H9 (cell line): Measurements from ENCODE around the gene ABI3. TPM values are rescaled to one million over a fixed set of nuclear protein-coding genes. Genes with fewer than 3 reads are reported as not detected.
"Not testable (repeated sequence)": the region's sequence is repeated elsewhere in the genome, so short reads cannot be mapped to it uniquely, and the experiment has no call there.

Experiments used
- DNase-seq: peaks from one replicate; pipeline ENCODE4 v3.0.0-alpha.2; 2017
- H2AFZ ChIP-seq: one replicate; pipeline ENCODE4 v1.6.1; 2013; ENCODE audit warnings: mild to moderate bottlenecking, low read length, control low read depth, moderate library complexity
- H2AK5ac ChIP-seq: 2 replicates; pipeline ENCODE4 v1.6.1; 2013; ENCODE audit warnings: low read length, control low read depth, mixed read lengths; ENCODE audit not compliant: insufficient read length
- H2BK120ac ChIP-seq: one replicate; pipeline ENCODE4 v1.6.1; 2013; ENCODE audit warnings: low read depth, mild to moderate bottlenecking, low read length, control low read depth, inconsistent platforms; ENCODE audit not compliant: poor library complexity, severe bottlenecking
- H2BK12ac ChIP-seq: 2 replicates; pipeline ENCODE4 v1.6.1; 2013; ENCODE audit warnings: low read length, control low read depth, mixed read lengths, low read depth; ENCODE audit not compliant: insufficient read length
- H2BK15ac ChIP-seq: 2 replicates; pipeline ENCODE4 v1.6.1; 2013; ENCODE audit warnings: low read depth, low read length, control low read depth
- H2BK20ac ChIP-seq: one replicate; pipeline ENCODE4 v1.6.1; 2013; ENCODE audit warnings: low read depth, mild to moderate bottlenecking, low read length, control low read depth, inconsistent platforms; ENCODE audit not compliant: poor library complexity, severe bottlenecking
- H2BK5ac ChIP-seq: 2 replicates; pipeline ENCODE4 v1.6.1; 2013; ENCODE audit warnings: low read length, control low read depth, mixed read lengths; ENCODE audit not compliant: insufficient read length
- H3K14ac ChIP-seq: 2 replicates; pipeline ENCODE4 v1.6.1; 2013; ENCODE audit warnings: low read length, control low read depth; ENCODE audit not compliant: insufficient read depth
- H3K18ac ChIP-seq: 2 replicates; pipeline ENCODE4 v1.6.1; 2013; ENCODE audit warnings: low read depth, mild to moderate bottlenecking, mixed read lengths, low read length, control low read depth; ENCODE audit not compliant: insufficient read length
- H3K23ac ChIP-seq: 2 replicates; pipeline ENCODE4 v1.6.1; 2013; ENCODE audit warnings: low read length, control low read depth, mixed read lengths, low read depth; ENCODE audit not compliant: insufficient read length
- H3K23me2 ChIP-seq: 2 replicates; pipeline ENCODE4 v1.6.1; 2013; ENCODE audit warnings: low read depth, mild to moderate bottlenecking, mixed read lengths, low read length, control low read depth; ENCODE audit not compliant: insufficient read length, poor library complexity, severe bottlenecking
- H3K27ac ChIP-seq: 2 replicates; pipeline ENCODE4 v1.5.1; 2013; ENCODE audit warnings: low read length, control low read depth, mixed read lengths, low read depth; ENCODE audit not compliant: insufficient read length
- H3K27me3 ChIP-seq: 2 replicates; pipeline ENCODE4 v1.6.1; 2013; ENCODE audit warnings: low read length, control low read depth, inconsistent platforms; ENCODE audit not compliant: insufficient read depth
- H3K4ac ChIP-seq: 2 replicates; pipeline ENCODE4 v1.6.1; 2013; ENCODE audit warnings: low read depth, mild to moderate bottlenecking, control low read depth, inconsistent platforms, low read length, moderate library complexity
- H3K4me1 ChIP-seq: 2 replicates; pipeline ENCODE4 v1.6.1; 2013; ENCODE audit warnings: low read length, control low read depth, inconsistent platforms; ENCODE audit not compliant: insufficient read depth
- H3K4me2 ChIP-seq: 2 replicates; pipeline ENCODE4 v1.6.1; 2013; ENCODE audit warnings: low read length, control low read depth, mixed read lengths; ENCODE audit not compliant: insufficient read length, insufficient read depth
- H3K56ac ChIP-seq: 2 replicates; pipeline ENCODE4 v1.6.1; 2013; ENCODE audit warnings: low read depth, mild to moderate bottlenecking, mixed read lengths, low read length, control low read depth; ENCODE audit not compliant: insufficient read length
- H3K79me1 ChIP-seq: 2 replicates; pipeline ENCODE4 v1.6.1; 2013; ENCODE audit warnings: low read depth, mild to moderate bottlenecking, moderate library complexity, low read length, control low read depth, inconsistent platforms; ENCODE audit not compliant: insufficient read depth, poor library complexity, severe bottlenecking
- H3K79me2 ChIP-seq: 2 replicates; pipeline ENCODE4 v1.6.1; 2013; ENCODE audit warnings: low read length, control low read depth, inconsistent platforms; ENCODE audit not compliant: insufficient read depth
- H3K9ac ChIP-seq: 2 replicates; pipeline ENCODE4 v1.6.1; 2013; ENCODE audit warnings: low read length, control low read depth, mixed read lengths; ENCODE audit not compliant: insufficient read length; ENCODE audit errors: extremely low read depth
- H3K9me3 ChIP-seq: one replicate; pipeline ENCODE4 v1.6.1; 2013; ENCODE audit warnings: low read depth, low read length, inconsistent platforms; ENCODE audit not compliant: control insufficient read depth
- H3T11ph ChIP-seq: one replicate; pipeline ENCODE4 v1.6.1; 2013; ENCODE audit warnings: mild to moderate bottlenecking, low read length, control low read depth, inconsistent platforms
- H4K20me1 ChIP-seq: one replicate; pipeline ENCODE4 v1.6.1; 2013; ENCODE audit not compliant: control insufficient read depth, insufficient read length, insufficient read depth
- H4K5ac ChIP-seq: 2 replicates; pipeline ENCODE4 v1.6.1; 2013; ENCODE audit warnings: low read depth, mild to moderate bottlenecking, mixed read lengths, low read length, control low read depth; ENCODE audit not compliant: insufficient read length
- H4K8ac ChIP-seq: replicated peaks from 2 replicates; pipeline ENCODE4 v1.6.1; 2013; ENCODE audit warnings: low read length, control low read depth, mixed read lengths, low read depth; ENCODE audit not compliant: insufficient read length
- H4K91ac ChIP-seq: 2 replicates; pipeline ENCODE4 v1.6.1; 2013; ENCODE audit warnings: low read depth, mild to moderate bottlenecking, moderate library complexity, mixed read lengths, low read length, control low read depth; ENCODE audit not compliant: insufficient read length
- H3K27ac Mint-ChIP-seq, 3 experiments: 2 replicates in 2 of 3; 3 replicates in 1 of 3; pipeline ENCODE4 v1.8.0; 2020 to 2021; ENCODE audit warnings: mixed read lengths in 3 of 3, mild to moderate bottlenecking in 1 of 3, moderate library complexity in 1 of 3
- H3K27me3 Mint-ChIP-seq: 2 replicates; pipeline ENCODE4 v1.8.0; 2021; ENCODE audit warnings: low read depth, mild to moderate bottlenecking, moderate library complexity, mixed read lengths
- H3K36me3 Mint-ChIP-seq, 3 experiments: 2 replicates in 2 of 3; 3 replicates in 1 of 3; pipeline ENCODE4 v1.8.0; 2020 to 2021; ENCODE audit warnings: low read depth in 3 of 3, mixed read lengths in 3 of 3; ENCODE audit not compliant: insufficient read depth in 1 of 3
- H3K4me1 Mint-ChIP-seq, 2 experiments: 2 replicates each; pipeline ENCODE4 v1.8.0; 2020; ENCODE audit warnings: mixed read lengths in 2 of 2
- H3K4me3 Mint-ChIP-seq, 2 experiments: 2 replicates in 1 of 2; 3 replicates in 1 of 2; pipeline ENCODE4 v1.8.0; 2020 to 2021; ENCODE audit warnings: mild to moderate bottlenecking in 2 of 2, mixed read lengths in 2 of 2, moderate library complexity in 1 of 2
- H3K9me3 Mint-ChIP-seq, 2 experiments: 2 replicates in 1 of 2; 3 replicates in 1 of 2; pipeline ENCODE4 v1.8.0; 2020; ENCODE audit warnings: mild to moderate bottlenecking in 2 of 2, mixed read lengths in 2 of 2, moderate library complexity in 1 of 2
- CTCF ChIP-seq: fragments of 200-600 bp; sonication (generic); conservative IDR thresholded peaks from 3 replicates; pipeline ENCODE4 v1.8.0; 2021; ENCODE audit warnings: antibody characterized with exemption, mild to moderate bottlenecking
- WGBS: extraction: QIAGEN DNeasy Blood & Tissue Kit; methylation state at CpG from one replicate; pipeline ENCODE4 v1.1.7; 2013; ENCODE audit warnings: missing lambda C conversion rate, low lambda C conversion rate, mixed read lengths; ENCODE audit not compliant: insufficient read length; ENCODE audit errors: extremely low coverage; 5-methylcytosine and 5-hydroxymethylcytosine counted together
- total RNA-seq: library from RNA; stranded (reverse); gene quantifications from 2 replicates; pipeline ENCODE4 v1.2.1, GENCODE V29; 2021

ABI3 gene
- total RNA-seq, 1 experiment from 2014 or later: 2.1 TPM

- H2BK12ac ChIP-seq: no peak overlapping the region
- Mint-ChIP-seq H3K27me3 (peaks cover 37% of the 10 kb centered on the region), H3K36me3 (peaks cover 2 to 5% (median 4%) of the 10 kb centered on the region in 3 experiments; a peak in 5 of 7 replicates), H3K9me3 (peaks cover 22 to 25% of the 10 kb centered on the region in 2 experiments), H3K4me1 (no peaks in the 10 kb centered on the region; a peak in 1 of 4 replicates), H3K27ac (no peak overlapping the region), H3K4me3 (no peak overlapping the region)
- H3K23me2 ChIP-seq: no peaks in the 10 kb centered on the region
- no peaks in the 10 kb centered on the region for H3K79me1 ChIP-seq
- no peaks in the 10 kb centered on the region for H3K4me1 ChIP-seq
- no peak overlapping the region for H3K14ac ChIP-seq
- H2AFZ ChIP-seq: no peak overlapping the region
- H3K27me3 ChIP-seq: no peaks in the 10 kb centered on the region
- WGBS: no CpG with 5 or more reads among the region's 2 CpGs
- peaks cover 12% of the 10 kb centered on the region for H3K9me3 ChIP-seq
- no peaks in the 10 kb centered on the region for H4K20me1 ChIP-seq
- H3T11ph ChIP-seq: no peak overlapping the region
- no peak overlapping the region for H4K8ac ChIP-seq
- H2BK15ac ChIP-seq: no peak overlapping the region
- H3K9ac ChIP-seq: no peak overlapping the region
- H4K5ac ChIP-seq: no peak overlapping the region
- H4K91ac ChIP-seq: no peak overlapping the region
- H2BK5ac ChIP-seq: no peak overlapping the region
- no peak overlapping the region for H3K18ac ChIP-seq
- DNase-seq: no peak
- no peak overlapping the region for H3K23ac ChIP-seq
- no peak overlapping the region for H2AK5ac ChIP-seq
- no peak overlapping the region for H3K4me2 ChIP-seq
- H2BK120ac ChIP-seq: no peak overlapping the region
- no peak overlapping the region for H3K56ac ChIP-seq
- no peak overlapping the region for H3K27ac ChIP-seq
- no peaks in the 10 kb centered on the region for H3K79me2 ChIP-seq
- H3K4ac ChIP-seq: no peak overlapping the region
- H2BK20ac ChIP-seq: no peak overlapping the region
- TF ChIP-seq CTCF: no peak
These were observed 40.3 kb upstream of the ABI3 start for GRCh38 chr17:49170216-49170615.

GRCh38 chr17:49170711-49171110, 39.8 kb upstream of the ABI3 start:
- H2BK15ac ChIP-seq, H3K79me1 ChIP-seq, H3K4me1 ChIP-seq, H2AK5ac ChIP-seq, H2AFZ ChIP-seq, H3K27ac ChIP-seq, H3K14ac ChIP-seq, H2BK20ac ChIP-seq, H3K56ac ChIP-seq, DNase-seq, H3K23ac ChIP-seq, H4K5ac ChIP-seq, H3K36me3 Mint-ChIP-seq, H3K23me2 ChIP-seq, H3K9ac ChIP-seq, H3K4me3 Mint-ChIP-seq, H4K8ac ChIP-seq, H2BK12ac ChIP-seq, H3K18ac ChIP-seq, H3K4ac ChIP-seq, H2BK5ac ChIP-seq, H3K27ac Mint-ChIP-seq, H4K91ac ChIP-seq, H3K79me2 ChIP-seq, H3T11ph ChIP-seq, H4K20me1 ChIP-seq, H2BK120ac ChIP-seq, H3K27me3 ChIP-seq, H3K4me1 Mint-ChIP-seq, H3K4me2 ChIP-seq: not testable (repeated sequence)
- peaks cover 16% of the 10 kb centered on the region for H3K9me3 ChIP-seq
- Mint-ChIP-seq H3K9me3 (peaks cover 27 to 30% of the 10 kb centered on the region in 2 experiments), H3K27me3 (peaks cover 39% of the 10 kb centered on the region)
- no CpG with 5 or more reads among the region's 3 CpGs for WGBS
